ENCODE data around the gene PRAMEF6.
"Not testable (repeated sequence)": the region's sequence is repeated elsewhere in the genome, so short reads cannot be mapped to it uniquely, and the experiment has no call there.

The PRAMEF6 gene

GRCh38 chr1:12947480-12947879, at the start of gene PRAMEF6:
PRAMEF6 (minus strand) TSS chr1:12947580; CDS start chr1:12942518, 5,062 bp downstream.
- not testable (repeated sequence) for DNase-seq (ENCODE audit: low spot score)

DNA sequence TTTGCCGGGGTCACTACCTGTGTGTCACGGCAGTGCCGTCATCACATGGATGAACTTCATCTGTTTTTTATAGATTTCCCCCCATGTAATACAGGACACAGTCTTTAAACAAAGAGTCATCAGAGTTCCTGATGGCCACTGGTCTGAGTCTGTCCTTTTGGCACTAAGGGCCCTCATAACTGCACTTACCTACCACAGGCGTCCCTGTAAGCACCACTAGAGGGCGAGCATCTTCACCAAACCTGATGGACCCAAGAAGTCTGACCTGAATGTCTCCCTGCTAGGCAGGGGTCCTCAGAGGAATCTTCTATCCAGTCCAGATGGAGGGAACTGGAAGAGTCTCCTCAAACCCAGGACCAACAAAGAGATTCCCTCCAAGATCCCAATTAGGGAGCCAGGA, 23.0 kb downstream of the PRAMEF6 start:
- DNase-seq (ENCODE audit: low spot score), result not testable (repeated sequence)

GRCh38 chr1:12921749-12922148, 25.6 kb downstream of the PRAMEF6 start:
- not testable (repeated sequence) for DNase-seq (ENCODE audit: low spot score)

DNA sequence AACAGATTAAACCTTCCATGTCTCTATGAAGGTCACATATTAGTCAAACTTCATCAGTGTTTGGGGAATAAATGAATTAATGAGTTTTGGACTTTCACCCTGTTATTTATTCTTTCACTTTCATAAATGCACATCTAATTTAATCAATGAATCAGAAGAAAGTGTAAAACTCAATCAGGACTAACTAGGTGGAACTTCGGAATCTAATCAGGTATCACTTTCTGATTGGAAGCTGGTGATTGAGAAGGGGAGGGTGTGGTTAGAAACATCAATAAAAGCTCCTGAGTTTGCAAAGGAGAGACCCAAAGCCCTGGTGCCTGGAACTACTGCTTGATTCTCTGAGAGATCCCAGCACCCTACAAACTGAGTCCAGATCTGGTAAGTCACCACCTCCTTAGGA, 31.1 kb downstream of the PRAMEF6 start, which contains the start of gene PRAMEF7:
Gene PRAMEF7, plus strand, starts transcription at position 301 of the 400 bp plus-strand sequence. CDS start 1,083 bp downstream, outside the sequence.
- not testable (repeated sequence) for DNase-seq (ENCODE audit: low spot score)

- not testable (repeated sequence) for DNase-seq (ENCODE audit: low spot score)
These were observed 43.4 kb downstream of the PRAMEF6 start for GRCh38 chr1:12903793-12904572.

- DNase-seq (ENCODE audit: low spot score), result not testable (repeated sequence)
These were observed 48.2 kb downstream of the PRAMEF6 start for GRCh38 chr1:12899186-12899585.

GRCh38 chr1:12898170-12898569, 49.2 kb downstream of the PRAMEF6 start, which contains the start of gene PRAMEF10:
PRAMEF10 (minus strand) TSS chr1:12898270; CDS start chr1:12895847, 2,423 bp downstream.
- DNase-seq (ENCODE audit: low spot score), result not testable (repeated sequence)

All from kidney tubule cell (primary cell).